GM12878 (cell line): ENCODE results near the gene PNMA8B. TPM values are rescaled to one million over a fixed set of nuclear protein-coding genes. Genes with fewer than 3 reads are reported as not detected.

Experiments
- ATAC-seq: fragments of 200-7000 bp; cut with Tn5 transposase; 3 replicates; pipeline ENCODE4 v1.9.1; 2020; ENCODE audit warnings: mild to moderate bottlenecking, moderate library complexity
- BruUV-seq: library from RNA; stranded (reverse); fragments of 400-500 nt; replicated peaks from 2 replicates; lab custom pipeline; 2021; lab: Mats Ljungman, UMichigan
- CTCF ChIA-PET: fragments of 300-600 bp; sonication (Branson Sonifier 250); formaldehyde crosslinking; extraction: SDS; loops from one replicate; lab custom pipeline; 2021; ENCODE audit warnings: inconsistent platforms; lab: Yijun Ruan, JAX
- POLR2A ChIA-PET: fragments of 350-600 bp; formaldehyde crosslinking; extraction: SDS; loops from one replicate; lab custom pipeline; 2021; ENCODE audit warnings: inconsistent platforms; lab: Charles Lee
- RAD21 ChIA-PET: fragments of 300-600 bp; sonication (Branson Sonifier 250); formaldehyde crosslinking; loops from one replicate; lab custom pipeline; 2023; ENCODE audit warnings: antibody characterized with exemption; ENCODE audit not compliant: unreplicated experiment; lab: Charles Lee
- SMC1A ChIA-PET: fragments of 300-600 bp; sonication (Branson Sonifier 250); formaldehyde crosslinking; loops from one replicate; lab custom pipeline; 2023; ENCODE audit not compliant: unreplicated experiment, uncharacterized antibody; lab: Charles Lee
- DNase-seq: peaks from one replicate; pipeline ENCODE4 v3.0.0-alpha.2; 2011; ENCODE audit warnings: low read depth, low spot score
- FAIRE-seq: peaks from 3 replicates; lab custom pipeline; 2011; peaks lifted over from hg19 to GRCh38; lab: Jason Lieb, UNC
- H2AFZ ChIP-seq: 2 replicates; pipeline ENCODE4 v1.6.0; 2011; ENCODE audit warnings: low read depth, low read length, control low read depth; ENCODE audit not compliant: control insufficient read depth
- H3K27ac ChIP-seq: 2 replicates; pipeline ENCODE4 v1.5.1; 2011; ENCODE audit warnings: control low read depth; ENCODE audit not compliant: control insufficient read depth, insufficient read depth
- H3K27me3 ChIP-seq, 2 experiments: replicated peaks in 1 of 2; 2 replicates each; pipeline versions ENCODE4 v1.6.0 to v1.6.1; 2011; ENCODE audit warnings: low read length in 1 of 2; ENCODE audit not compliant: control insufficient read depth in 2 of 2, insufficient read depth in 2 of 2
- H3K36me3 ChIP-seq, 2 experiments: 2 replicates each; pipeline ENCODE4 v1.5.1; 2011; ENCODE audit warnings: low read length in 1 of 2; ENCODE audit not compliant: control insufficient read depth in 2 of 2, insufficient read depth in 2 of 2
- H3K4me1 ChIP-seq: 2 replicates; pipeline ENCODE4 v1.6.1; 2011; ENCODE audit warnings: mild to moderate bottlenecking, low read length, moderate library complexity, mixed read lengths; ENCODE audit not compliant: control insufficient read depth, insufficient read depth
- H3K4me2 ChIP-seq: 2 replicates; pipeline ENCODE4 v1.6.0; 2011; ENCODE audit warnings: control low read depth; ENCODE audit not compliant: control insufficient read depth, insufficient read depth
- H3K4me3 ChIP-seq: fragments of 200-600 bp; sonication (generic); 2 replicates; pipeline ENCODE4 v1.5.1; 2016
- H3K79me2 ChIP-seq: 2 replicates; pipeline ENCODE4 v1.6.0; 2011; ENCODE audit warnings: low read length; ENCODE audit not compliant: control insufficient read depth, insufficient read depth
- H3K9ac ChIP-seq: 2 replicates; pipeline ENCODE4 v1.8.0; 2011; ENCODE audit warnings: low read length, control low read depth, mixed read lengths; ENCODE audit not compliant: control insufficient read depth, insufficient read depth
- H3K9me3 ChIP-seq: replicated peaks from 3 replicates; pipeline ENCODE4 v1.5.1; 2011; ENCODE audit warnings: mild to moderate bottlenecking, low read length; ENCODE audit not compliant: control insufficient read depth, insufficient read depth
- H4K20me1 ChIP-seq: 2 replicates; pipeline ENCODE4 v1.6.0; 2011; ENCODE audit not compliant: control insufficient read depth, insufficient read depth
- BACH1 ChIP-seq: fragments of 450-650 bp; IDR thresholded peaks from 2 replicates; pipeline ENCODE4 v1.6.1; 2017; ENCODE audit warnings: mild to moderate bottlenecking, borderline replicate concordance
- CBX3 ChIP-seq: fragments of 200-600 bp; sonication (generic); IDR thresholded peaks from 2 replicates; pipeline ENCODE4 v1.6.1; 2016; ENCODE audit warnings: low read depth, borderline replicate concordance
- E2F8 ChIP-seq: fragments of 450-650 bp; IDR thresholded peaks from 2 replicates; pipeline ENCODE4 v1.6.1; 2018; ENCODE audit warnings: mild to moderate bottlenecking, low read depth, moderate library complexity; ENCODE audit not compliant: partially characterized antibody
- HCFC1 ChIP-seq: fragments of 150-350 bp; IDR thresholded peaks from 2 replicates; pipeline ENCODE4 v1.6.1; 2014; ENCODE audit warnings: low read length
- HSF1 ChIP-seq: fragments of 150-350 bp; IDR thresholded peaks from 2 replicates; pipeline ENCODE4 v1.6.1; 2014; ENCODE audit warnings: mild to moderate bottlenecking, low read depth, low read length
- IKZF1 ChIP-seq: fragments of 450-650 bp; conservative IDR thresholded peaks from 2 replicates; pipeline ENCODE4 v1.6.1; 2017; ENCODE audit warnings: antibody characterized with exemption, mild to moderate bottlenecking
- NFYA ChIP-seq: IDR thresholded peaks from 2 replicates; pipeline ENCODE4 v1.6.1; 2011; ENCODE audit warnings: low read depth, mild to moderate bottlenecking, low read length, improper control_type of control experiment, borderline replicate concordance
- SP1 ChIP-seq: IDR thresholded peaks from one replicate; pipeline ENCODE4 v1.6.1; 2011; ENCODE audit warnings: low read depth, low read length
- YBX1 ChIP-seq: fragments of 450-650 bp; IDR thresholded peaks from 2 replicates; pipeline ENCODE4 v1.6.1; 2016; ENCODE audit warnings: antibody characterized with exemption
- ZSCAN29 ChIP-seq: fragments of 450-650 bp; IDR thresholded peaks from 2 replicates; pipeline ENCODE4 v1.6.1; 2017; ENCODE audit warnings: mild to moderate bottlenecking, moderate library complexity
- WGBS: methylation state at CpG from one replicate; pipeline ENCODE4 v1.1.6; 2016; ENCODE audit warnings: low lambda C conversion rate; ENCODE audit not compliant: insufficient replicate concordance, insufficient coverage; ENCODE audit errors: missing lambda C conversion rate; 5-methylcytosine and 5-hydroxymethylcytosine counted together
- in situ Hi-C: fragments of 300-500 bp; cut with MboI; formaldehyde crosslinking; loops from 9 replicates; pipeline ENCODE4 v1.14.3; 2018; ENCODE audit warnings: mixed read lengths
- intact Hi-C: fragments of 100-400 bp; cut with micrococcal nuclease; formaldehyde crosslinking; loops from one replicate; pipeline ENCODE4 v1.14.2; 2022; ENCODE audit not compliant: unreplicated experiment
- polyA plus RNA-seq, 11 experiments: library from polyadenylated mRNA; depleted of rRNA in 4 of 11; unstranded in 6 of 11; stranded (reverse) in 5 of 11; fragments of >200 nt; fragmentation: Nextera tagmentation in 4 of 11; fragmentation: Illumina TruSeq in 1 of 11; extraction: Ambion mirVana in 4 of 11; extraction: Trizol in 1 of 11; gene quantifications; 1 replicate in 1 of 11; 2 replicates in 10 of 11; pipeline versions ENCODE4 v1.2.1 to v1.2.3, GENCODE V29; 2011 to 2016; ENCODE audit warnings: inconsistent platforms in 2 of 11, missing spikeins in 2 of 11, low read depth in 1 of 11
- total RNA-seq, 4 experiments: library from RNA; depleted of rRNA in 3 of 4; stranded (reverse); fragments of >200 nt in 3 of 4; fragmentation: Illumina TruSeq in 1 of 4; extraction: Trizol in 1 of 4; gene quantifications; 2 replicates each; pipeline versions ENCODE4 v1.2.1 to v1.2.3, GENCODE V29; 2013 to 2021
- TF ChIP-seq, protein P1 (sequence below): fragments of 450-650 bp; IDR thresholded peaks from 2 replicates; pipeline ENCODE4 v1.6.1; 2017; ENCODE audit warnings: borderline replicate concordance

PNMA8B gene
- total and polyA plus RNA-seq, 10 of the 15 experiments (the other 5 are each of a cell fraction or from before 2014, with no cell fraction given), result 0.01 TPM; not detected in 9

DNA sequence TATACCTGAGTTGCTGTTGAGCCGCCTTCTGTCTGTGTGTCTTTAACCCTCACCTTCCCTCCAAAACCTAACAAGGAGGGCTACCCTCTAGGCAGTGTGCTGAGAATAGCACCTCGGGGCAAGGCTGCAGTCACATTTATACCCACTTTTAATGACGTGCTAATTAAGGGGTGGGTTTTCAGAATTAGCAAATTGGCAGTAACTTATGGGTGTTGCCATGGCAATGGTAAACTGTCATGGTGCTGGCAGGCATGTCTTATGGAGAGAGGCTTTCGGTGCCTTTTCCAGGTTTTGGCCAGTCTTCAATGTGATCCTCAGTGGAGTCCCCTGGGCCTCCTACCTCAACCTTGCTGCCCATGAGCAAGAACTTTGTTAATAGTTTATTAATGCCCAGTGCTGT is 23.1 kb downstream of the PNMA8B start:
- no TSS peak for BruUV-seq
- ChIA-PET SMC1A (no interaction called here), RAD21 (no interaction called here), CTCF (interaction anchor here (1.5 kb wide), 1 partner anchor 444 kb away, joined by 3 read pairs; no protein-coding TSS in a partner anchor), POLR2A (no interaction called here)
- H3K79me2 ChIP-seq, result no peaks in the 10 kb centered on the region
- ATAC-seq (no peak), DNase-seq (no peak), FAIRE-seq (no peak)
- peaks cover 4% of the 10 kb centered on the region for H3K4me1 ChIP-seq
- no peak overlapping the region for H2AFZ ChIP-seq
- H4K20me1 ChIP-seq, result no peaks in the 10 kb centered on the region
- in situ Hi-C loops (no loop called here), intact Hi-C loops (no loop called here)
- no peak overlapping the region for H3K27ac ChIP-seq
- TF ChIP-seq BACH1 (no peak), HCFC1 (no peak), IKZF1 (no peak), ZSCAN29 (no peak), YBX1 (no peak)
- no peaks in the 10 kb centered on the region for H3K36me3 ChIP-seq
- no peak overlapping the region for H3K4me2 ChIP-seq
- 59% methylated on average over 4 of the region's 4 CpGs for WGBS
- H3K4me3 ChIP-seq, result no peak overlapping the region
- no peak overlapping the region for H3K9ac ChIP-seq
- peaks cover 3 to 16% of the 10 kb centered on the region in 2 experiments for H3K27me3 ChIP-seq
- no peaks in the 10 kb centered on the region for H3K9me3 ChIP-seq

GRCh38 chr19:46471811-46472543 is 23.7 kb downstream of the PNMA8B start:
- DNase-seq (no peak), FAIRE-seq (no peak), ATAC-seq (no peak)
- TF ChIP-seq CBX3, result no peak
- no peak for TF ChIP-seq E2F8
- TF ChIP-seq, protein P1, sequence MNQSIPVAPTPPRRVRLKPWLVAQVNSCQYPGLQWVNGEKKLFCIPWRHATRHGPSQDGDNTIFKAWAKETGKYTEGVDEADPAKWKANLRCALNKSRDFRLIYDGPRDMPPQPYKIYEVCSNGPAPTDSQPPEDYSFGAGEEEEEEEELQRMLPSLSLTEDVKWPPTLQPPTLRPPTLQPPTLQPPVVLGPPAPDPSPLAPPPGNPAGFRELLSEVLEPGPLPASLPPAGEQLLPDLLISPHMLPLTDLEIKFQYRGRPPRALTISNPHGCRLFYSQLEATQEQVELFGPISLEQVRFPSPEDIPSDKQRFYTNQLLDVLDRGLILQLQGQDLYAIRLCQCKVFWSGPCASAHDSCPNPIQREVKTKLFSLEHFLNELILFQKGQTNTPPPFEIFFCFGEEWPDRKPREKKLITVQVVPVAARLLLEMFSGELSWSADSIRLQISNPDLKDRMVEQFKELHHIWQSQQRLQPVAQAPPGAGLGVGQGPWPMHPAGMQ, result no peak
- no peak for TF ChIP-seq SP1
- 0 out of 2 replicates have a peak, but pooled peaks have one; percentile 42 for TF ChIP-seq HSF1
- no peak for TF ChIP-seq NFYA
- 32% methylated on average over 11 of the region's 11 CpGs for WGBS
- Histone ChIP-seq H3K27ac (no peak overlapping the region), H3K79me2 (no peaks in the 10 kb centered on the region), H2AFZ (no peak overlapping the region), H3K4me3 (no peak overlapping the region), H3K9me3 (no peaks in the 10 kb centered on the region), H3K36me3 (no peaks in the 10 kb centered on the region), H3K27me3 (peaks cover 3 to 16% of the 10 kb centered on the region in 2 experiments), H3K4me2 (no peak overlapping the region; the same call in 1 of the 2 replicates), H3K4me1 (peaks cover 10% of the 10 kb centered on the region), H3K9ac (no peak overlapping the region), H4K20me1 (no peaks in the 10 kb centered on the region)
- in situ Hi-C loops (no loop called here), intact Hi-C loops (no loop called here)
- ChIA-PET CTCF (no interaction called here), SMC1A (no interaction called here), POLR2A (no interaction called here), RAD21 (no interaction called here)
- no TSS peak for BruUV-seq
